SK-N-DZ (cell line): Measurements from ENCODE around the gene NIPBL.
"Not testable (repeated sequence)": the region's sequence is repeated elsewhere in the genome, so short reads cannot be mapped to it uniquely, and the experiment has no call there.

ENCODE experiments used
- DNase-seq: peaks from one replicate; pipeline ENCODE4 v3.0.0-alpha.2; 2015; ENCODE audit warnings: low spot score

NIPBL gene

DNA sequence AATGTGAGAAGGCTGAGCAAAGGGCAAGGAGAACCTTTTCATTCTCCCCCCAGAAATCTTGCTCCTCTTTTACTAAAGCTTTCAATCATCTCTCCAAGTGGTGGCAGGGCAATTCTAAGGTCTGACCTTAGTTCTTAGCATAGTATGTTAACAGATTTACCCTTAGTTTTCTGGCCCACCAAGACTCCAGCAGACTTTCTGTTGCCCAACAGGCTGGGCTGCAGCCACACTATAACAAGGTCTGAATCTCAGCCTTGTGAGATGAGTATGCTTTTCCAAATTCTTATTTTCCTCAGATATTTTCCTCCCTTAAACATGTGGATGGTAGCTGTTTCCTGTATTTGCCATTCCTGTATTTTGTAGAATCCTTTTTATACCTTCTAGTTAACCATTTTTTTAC, 69.5 kb downstream of the NIPBL start:
- no peak for DNase-seq

DNA sequence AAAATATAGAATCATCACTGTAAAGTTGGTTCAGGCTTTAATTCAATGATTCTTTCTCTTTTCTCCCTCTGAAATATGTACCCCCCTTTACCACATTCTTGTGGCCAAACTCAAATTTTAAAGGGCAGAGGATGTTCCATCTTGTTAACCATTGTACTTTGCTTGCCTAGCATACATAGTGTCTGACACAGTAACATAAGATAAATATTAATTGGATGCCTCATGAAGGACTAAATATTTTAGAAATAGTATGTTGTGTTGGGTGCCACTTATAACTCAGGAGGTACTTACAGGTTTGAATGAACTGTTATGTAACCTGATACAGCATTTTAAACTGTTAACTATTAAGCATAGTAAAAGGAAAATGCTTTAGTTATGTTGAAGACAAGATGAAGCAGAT, 71.5 kb downstream of the NIPBL start:
- DNase-seq: no peak

- no peak for DNase-seq
These were observed 72.1 kb downstream of the NIPBL start for GRCh38 chr5:36948650-36949049.

DNA sequence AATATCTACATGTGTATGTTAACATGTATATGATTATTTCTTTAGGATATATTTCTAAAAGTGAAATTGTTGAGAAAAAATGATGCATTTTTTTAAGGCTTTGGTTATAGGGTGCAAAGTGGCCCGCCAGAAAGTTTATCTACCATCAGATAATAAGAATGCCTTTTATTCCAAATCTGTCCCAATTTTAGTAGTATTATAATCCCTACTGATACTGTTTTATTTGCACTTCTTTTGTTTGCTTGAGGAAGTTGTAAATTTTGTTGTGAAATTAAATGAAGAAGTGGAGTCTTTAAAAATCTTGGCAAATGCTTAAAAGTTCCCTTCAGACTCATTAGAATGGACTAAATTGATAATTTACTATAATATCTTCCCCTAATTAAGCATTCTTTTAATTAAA, 73.0 kb downstream of the NIPBL start:
- DNase-seq: no peak

GRCh38 chr5:36950586-36951457, 74.3 kb downstream of the NIPBL start:
- DNase-seq: no peak

DNA sequence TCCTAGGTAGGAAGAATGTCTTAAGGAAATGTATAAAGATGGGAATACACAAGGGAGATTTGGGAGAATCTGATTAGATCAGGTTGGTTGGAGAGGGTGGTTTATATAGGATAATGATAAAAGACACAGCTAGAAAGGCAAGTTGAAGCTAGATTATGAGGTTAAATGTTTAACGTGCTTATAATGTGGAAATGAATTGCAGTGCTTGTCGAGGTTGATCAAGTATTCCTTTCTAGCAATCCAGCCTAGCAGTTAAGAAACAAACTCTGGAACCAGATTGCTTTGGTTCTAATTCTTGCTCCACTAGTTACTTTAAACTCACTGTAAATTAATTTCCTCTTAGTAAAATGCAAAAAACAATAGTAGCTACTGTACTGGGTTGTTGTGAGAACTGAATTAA, 76.5 kb downstream of the NIPBL start:
- DNase-seq: no peak

GRCh38 chr5:36957953-36958537, 81.5 kb downstream of the NIPBL start:
- DNase-seq: no peak

GRCh38 chr5:36958612-36959011, 82.0 kb downstream of the NIPBL start:
- DNase-seq: no peak

GRCh38 chr5:36965179-36965578, 88.6 kb downstream of the NIPBL start:
- no peak for DNase-seq

DNA sequence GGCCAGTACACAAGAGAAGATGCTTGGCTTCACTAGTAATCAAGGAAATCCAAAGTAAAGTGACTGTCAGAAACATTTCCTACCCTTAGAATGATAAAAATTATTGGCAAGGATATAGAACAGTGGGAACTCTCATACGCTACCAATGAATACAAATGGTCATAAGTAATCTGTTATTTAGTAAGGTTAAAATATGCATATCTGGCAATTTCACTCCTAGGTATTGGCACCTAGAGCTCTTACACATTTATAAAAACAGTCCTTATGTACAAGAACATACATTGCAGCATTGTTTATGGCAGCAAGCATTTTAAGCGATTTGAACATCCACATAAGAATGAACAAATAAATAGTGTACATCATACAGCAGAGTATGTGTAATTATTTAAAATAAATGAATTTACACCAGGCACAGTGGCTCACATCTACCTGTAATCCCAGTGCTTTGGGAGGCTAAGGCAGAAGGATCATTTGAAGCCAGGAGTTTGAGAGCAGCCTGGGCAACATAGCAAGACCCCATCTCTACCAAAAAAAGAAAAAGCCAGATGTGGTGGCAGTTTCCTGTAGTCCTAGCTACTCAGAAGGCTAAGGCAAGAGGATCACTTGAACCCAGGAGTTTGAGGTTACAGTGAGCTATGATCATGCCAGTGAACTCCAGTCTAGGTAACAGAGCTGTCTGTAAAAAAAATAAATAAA, 93.3 kb downstream of the NIPBL start:
- DNase-seq: no peak

DNA sequence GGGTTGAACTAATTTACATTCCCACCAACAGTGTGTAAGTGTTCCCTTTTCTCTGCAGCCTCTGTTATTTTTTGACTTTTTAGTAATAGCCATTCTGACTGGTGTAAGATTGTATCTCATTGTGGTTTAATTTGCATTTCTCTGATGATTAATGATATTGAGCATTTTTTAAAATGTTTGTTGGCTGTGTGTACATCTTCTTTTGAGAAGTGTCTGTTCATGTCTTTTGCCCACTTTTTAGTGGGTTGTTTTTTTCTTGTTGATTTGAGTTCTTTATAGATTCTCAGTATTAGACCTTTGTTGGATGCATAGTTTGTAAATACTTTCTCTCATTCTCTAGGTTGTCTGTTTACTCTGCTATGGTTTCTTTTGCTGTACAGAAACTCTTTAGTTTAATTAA, 101.6 kb downstream of the NIPBL start:
- DNase-seq: no peak

DNA sequence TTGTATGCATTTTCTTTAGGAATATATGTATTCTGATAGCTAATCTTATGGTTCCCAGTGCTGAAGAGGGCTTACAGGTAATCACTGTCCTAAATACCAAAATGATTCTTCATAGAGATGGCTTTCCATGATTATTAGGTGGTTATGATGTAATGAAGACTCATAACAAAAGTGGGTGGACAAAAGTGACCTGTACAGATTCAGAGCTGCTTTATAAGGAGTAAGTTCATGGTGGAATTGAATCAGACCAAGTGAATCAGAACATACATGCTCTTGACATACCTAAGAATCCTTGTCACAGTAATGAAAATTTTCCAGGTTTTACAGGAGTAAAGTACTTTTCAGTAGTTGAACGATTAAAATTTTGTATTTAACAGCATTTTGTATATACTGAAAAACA, 105.6 kb downstream of the NIPBL start:
- DNase-seq: no peak

- no peak for DNase-seq
These were observed 108.8 kb downstream of the NIPBL start for GRCh38 chr5:36985387-36985786.

- DNase-seq: no peak
These were observed 111.8 kb downstream of the NIPBL start for GRCh38 chr5:36988396-36988795.

- no peak for DNase-seq
These were observed 122.0 kb downstream of the NIPBL start for GRCh38 chr5:36998578-36998977.

GRCh38 chr5:37002176-37002751, 125.7 kb downstream of the NIPBL start:
- no peak for DNase-seq

DNA sequence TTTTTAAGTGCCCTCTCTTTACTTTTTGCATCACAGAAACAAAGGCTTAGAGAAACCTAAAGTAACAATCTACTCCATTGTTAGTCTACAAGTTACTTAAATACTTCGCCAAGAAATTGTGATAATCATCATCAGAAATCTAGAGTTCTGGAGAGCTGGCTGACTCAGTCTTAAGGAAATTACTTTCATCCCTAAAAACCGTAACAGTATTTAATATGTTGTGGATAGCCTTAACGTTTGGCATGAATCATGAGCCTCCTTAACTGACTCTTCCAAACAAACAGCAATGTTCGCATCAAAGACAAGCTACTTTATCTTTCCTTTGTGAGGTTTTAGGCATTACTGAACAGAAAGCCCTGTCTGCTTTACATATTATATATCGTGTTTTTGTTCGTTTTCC, 128.7 kb downstream of the NIPBL start:
- no peak for DNase-seq

DNA sequence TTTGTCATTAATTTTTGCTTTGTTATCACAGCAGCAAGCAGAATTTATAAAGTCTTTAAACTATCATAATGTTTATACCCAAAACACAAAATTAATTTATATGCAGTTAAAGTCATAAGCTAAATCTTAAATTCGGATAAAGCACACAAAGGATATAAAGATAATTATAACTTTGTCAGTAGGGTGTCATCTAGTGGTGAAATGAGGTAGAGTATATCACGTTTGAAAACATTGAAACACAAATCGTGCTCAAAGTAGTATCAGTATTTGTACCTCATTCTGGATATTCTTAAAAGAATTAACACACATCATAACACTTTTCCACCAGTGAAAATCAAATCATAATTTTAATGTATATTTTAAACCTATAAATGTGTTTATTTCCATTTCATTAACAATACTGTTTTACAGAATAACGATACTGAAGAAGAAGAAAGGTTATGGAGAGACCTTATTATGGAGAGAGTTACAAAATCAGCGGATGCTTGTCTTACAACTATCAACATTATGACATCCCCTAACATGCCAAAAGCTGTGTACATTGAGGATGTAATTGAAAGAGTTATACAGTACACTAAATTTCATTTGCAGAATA, 129.5 kb downstream of the NIPBL start:
- peak; percentile 6 for DNase-seq

DNA sequence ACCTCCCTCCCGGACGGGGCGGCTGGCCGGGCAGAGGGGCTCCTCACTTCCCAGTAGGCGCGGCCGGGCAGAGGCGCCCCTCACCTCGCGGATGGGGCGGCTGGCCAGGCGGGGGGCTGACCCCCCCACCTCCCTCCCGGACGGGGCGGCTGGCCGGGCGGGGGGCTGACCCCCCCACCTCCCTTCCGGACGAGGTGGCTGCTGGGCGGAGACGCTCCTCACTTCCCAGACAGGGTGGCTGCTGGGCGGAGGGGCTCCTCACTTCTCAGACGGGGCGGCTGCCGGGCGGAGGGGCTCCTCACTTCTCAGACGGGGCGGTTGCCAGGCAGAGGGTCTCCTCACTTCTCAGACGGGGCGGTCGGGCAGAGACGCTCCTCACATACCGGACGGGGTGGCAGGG, 136.6 kb downstream of the NIPBL start:
- DNase-seq: not testable (repeated sequence)

DNA sequence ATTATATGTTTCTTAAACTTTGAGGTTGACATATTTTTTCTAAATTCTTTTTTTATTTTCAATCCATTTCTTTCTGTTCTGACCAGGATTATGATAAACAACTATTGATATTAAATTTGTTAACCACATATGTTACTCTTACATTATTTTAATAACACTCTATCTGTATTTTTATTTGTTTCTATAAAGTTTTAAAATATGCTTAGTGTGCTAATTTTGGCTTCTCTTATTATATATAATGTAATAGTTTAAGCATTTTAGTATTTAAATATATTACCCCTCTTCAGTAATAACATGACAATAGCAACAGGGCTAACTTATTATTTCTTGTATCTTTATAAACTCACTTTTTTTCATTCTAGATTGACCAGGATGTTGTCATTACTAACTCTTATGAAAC, 137.8 kb downstream of the NIPBL start:
- DNase-seq: no peak

- no peak for DNase-seq
These were observed 139.5 kb downstream of the NIPBL start for GRCh38 chr5:37015795-37016666.
